Omental fat pad (tissue), 4 donors: ENCODE data around the gene KIF20A. TPM values are rescaled to one million over a fixed set of nuclear protein-coding genes. Genes with fewer than 3 reads are reported as not detected.
"Not testable (repeated sequence)": the region's sequence is repeated elsewhere in the genome, so short reads cannot be mapped to it uniquely, and the experiment has no call there.

Experiments used
- ATAC-seq: fragments of 150-250 bp; one replicate; pipeline ENCODE4 v1.9.1; 2016; ENCODE audit warnings: mild to moderate bottlenecking, moderate library complexity; ENCODE audit not compliant: low FRiP score
- DNase-seq: peaks from one replicate; pipeline ENCODE4 v3.0.0-alpha.2; 2019; ENCODE audit warnings: low spot score
- total RNA-seq, 4 donors: library from RNA; depleted of rRNA; stranded (reverse); fragments of >200 nt; gene quantifications; one replicate each; pipeline ENCODE4 v1.1.0, GENCODE V29; 2016
- TF ChIP-seq, protein P1 (sequence below), 3 donors: fragments of 450-650 bp; IDR thresholded peaks; one replicate each; pipeline ENCODE4 v1.5.1; 2016 to 2017; ENCODE audit warnings: antibody characterized with exemption in 3 of 3, mild to moderate bottlenecking in 3 of 3, moderate library complexity in 2 of 3

Gene KIF20A
- total RNA-seq, 4 donors from 2014 or later, result 0.37 to 3.2 (median 3.0) TPM; not detected in 1

DNA sequence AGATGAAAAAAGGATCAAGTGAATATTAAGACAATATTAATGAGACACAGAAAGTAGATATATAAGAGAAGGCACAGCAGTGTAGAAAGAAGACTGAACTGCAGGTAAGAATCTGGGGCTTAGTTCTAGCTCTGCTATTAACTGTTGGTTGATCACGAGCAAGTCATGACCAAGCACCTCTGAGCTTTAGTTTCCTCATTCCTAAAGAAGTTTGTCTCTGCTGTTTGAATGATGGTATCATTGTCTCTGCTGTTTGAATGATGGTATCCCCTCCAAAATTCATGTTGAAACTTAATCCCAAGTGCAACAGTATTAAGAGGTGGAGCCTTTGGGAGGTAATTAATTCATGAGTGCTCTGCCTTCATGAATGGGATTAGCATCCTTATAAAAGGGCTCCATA lies 37.2 kb upstream of the KIF20A start:
- ATAC-seq (no peak), DNase-seq (no peak)
- TF ChIP-seq, protein P1, sequence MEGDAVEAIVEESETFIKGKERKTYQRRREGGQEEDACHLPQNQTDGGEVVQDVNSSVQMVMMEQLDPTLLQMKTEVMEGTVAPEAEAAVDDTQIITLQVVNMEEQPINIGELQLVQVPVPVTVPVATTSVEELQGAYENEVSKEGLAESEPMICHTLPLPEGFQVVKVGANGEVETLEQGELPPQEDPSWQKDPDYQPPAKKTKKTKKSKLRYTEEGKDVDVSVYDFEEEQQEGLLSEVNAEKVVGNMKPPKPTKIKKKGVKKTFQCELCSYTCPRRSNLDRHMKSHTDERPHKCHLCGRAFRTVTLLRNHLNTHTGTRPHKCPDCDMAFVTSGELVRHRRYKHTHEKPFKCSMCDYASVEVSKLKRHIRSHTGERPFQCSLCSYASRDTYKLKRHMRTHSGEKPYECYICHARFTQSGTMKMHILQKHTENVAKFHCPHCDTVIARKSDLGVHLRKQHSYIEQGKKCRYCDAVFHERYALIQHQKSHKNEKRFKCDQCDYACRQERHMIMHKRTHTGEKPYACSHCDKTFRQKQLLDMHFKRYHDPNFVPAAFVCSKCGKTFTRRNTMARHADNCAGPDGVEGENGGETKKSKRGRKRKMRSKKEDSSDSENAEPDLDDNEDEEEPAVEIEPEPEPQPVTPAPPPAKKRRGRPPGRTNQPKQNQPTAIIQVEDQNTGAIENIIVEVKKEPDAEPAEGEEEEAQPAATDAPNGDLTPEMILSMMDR (IDR thresholded peaks at IDR 0.05), result no peak

DNA sequence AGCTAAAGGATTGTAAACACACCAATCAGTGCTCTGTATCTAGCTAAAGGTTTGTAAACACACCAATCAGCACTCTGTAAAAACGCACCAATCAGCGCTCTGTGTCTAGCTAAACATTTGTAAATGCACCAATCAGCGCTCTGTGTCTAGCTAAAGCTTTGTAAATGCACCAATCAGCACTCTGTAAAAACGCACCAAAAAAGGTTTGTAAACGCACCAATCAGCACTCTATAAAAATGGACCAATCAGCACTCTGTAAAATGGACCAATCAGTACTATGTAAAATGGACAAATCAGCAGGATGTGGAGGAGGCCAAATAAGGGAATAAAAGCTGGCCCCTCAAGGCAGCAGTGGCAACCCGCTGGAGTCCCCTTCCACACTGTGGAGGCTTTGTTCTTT lies 35.3 kb upstream of the KIF20A start:
- not testable (repeated sequence) for ATAC-seq, DNase-seq

DNA sequence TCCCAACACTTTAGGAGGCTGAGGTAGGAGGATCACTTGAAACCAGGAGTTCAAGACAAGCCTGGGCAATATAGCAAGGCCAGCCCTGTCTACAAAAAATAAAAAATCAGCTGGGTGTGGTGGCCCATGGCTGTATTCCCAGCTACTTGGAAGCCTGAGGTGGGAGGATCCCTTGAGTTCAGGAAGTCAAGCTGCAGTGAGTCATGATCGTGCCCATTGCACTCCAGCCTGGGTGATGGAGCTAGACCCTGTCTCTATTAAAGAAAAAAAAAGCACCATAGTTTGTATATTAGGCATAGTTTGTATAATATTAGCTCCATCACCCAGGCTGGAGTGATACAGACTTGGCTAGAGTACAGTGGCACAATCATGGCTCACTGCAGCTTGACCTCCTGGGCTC lies 30.1 kb upstream of the KIF20A start:
- ATAC-seq, result peak; percentile 41
- no peak for DNase-seq
- TF ChIP-seq, protein P1 (IDR thresholded peaks at IDR 0.05), result no peak

DNA sequence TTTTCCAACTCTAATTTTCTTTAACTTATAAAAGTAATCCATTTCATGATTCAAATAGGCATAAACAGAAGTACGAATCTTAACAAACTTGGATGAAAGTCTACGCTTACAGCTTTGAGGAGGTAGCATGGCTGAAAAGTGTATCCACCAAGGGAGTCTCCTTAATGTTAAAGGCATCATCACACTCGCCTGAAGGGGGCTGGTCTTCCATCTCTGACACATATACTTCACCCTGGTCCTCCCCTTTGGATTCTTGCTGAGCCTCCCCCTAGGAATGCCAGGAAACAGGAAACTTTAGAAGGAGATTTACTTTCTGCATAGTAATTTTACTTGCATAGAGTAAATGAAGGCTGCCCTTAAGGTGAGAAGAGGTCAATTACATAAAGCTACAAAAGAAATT lies 29.4 kb upstream of the KIF20A start:
- no peak for ATAC-seq
- no peak for DNase-seq
- TF ChIP-seq, protein P1 (IDR thresholded peaks at IDR 0.05), result no peak

- not testable (repeated sequence) for ATAC-seq, DNase-seq
Measured at GRCh38 chr5:138155977-138156376, 22.9 kb upstream of the KIF20A start.

DNA sequence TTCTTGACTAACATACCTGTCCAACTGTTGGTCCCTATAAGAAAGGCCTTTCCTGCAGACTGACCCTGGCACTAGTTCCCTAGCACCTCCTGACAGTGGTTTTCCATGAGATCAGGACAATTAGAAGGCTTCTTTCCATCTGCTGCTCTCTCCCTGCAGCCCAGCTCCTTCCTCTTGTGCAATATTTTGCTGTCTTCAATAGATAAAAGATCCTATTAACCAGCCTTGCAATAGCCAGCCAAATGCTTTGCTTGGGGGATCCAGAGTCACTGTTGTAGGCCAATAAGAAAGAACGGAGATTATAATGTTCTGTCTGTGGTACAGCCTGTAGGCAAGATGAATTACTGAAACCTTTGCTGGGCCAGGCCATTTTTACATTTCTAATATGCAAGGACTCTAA lies 21.3 kb upstream of the KIF20A start:
- ATAC-seq (no peak), DNase-seq (no peak)
- TF ChIP-seq, protein P1 (IDR thresholded peaks at IDR 0.05), result no peak

- no peak for ATAC-seq
- TF ChIP-seq, protein P1 (IDR thresholded peaks at IDR 0.05), result no peak
- no peak for DNase-seq
Measured at GRCh38 chr5:138159666-138160065, 19.2 kb upstream of the KIF20A start.

DNA sequence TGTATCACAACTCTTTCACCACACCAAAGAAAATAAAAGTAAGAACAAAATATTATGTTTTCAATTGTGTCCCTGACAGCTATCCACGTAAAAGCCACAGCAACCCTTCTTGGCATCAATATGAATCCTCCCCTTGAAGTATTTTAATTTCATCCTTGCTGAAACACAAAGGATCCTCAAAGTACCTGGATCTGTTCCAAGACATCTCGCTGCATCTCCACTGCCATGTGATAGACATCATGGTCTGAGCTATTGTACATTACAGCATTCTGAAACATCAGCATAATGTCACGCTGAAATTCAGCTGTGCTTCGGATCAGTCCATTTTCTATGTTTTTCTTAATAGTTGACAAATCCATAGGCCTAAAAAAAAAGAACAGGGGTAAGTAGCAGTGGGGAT lies 18.2 kb upstream of the KIF20A start:
- DNase-seq (no peak), ATAC-seq (no peak)
- TF ChIP-seq, protein P1 (IDR thresholded peaks at IDR 0.05), result no peak
